Ishikawa (cell line): ENCODE measurements around the gene KMT5C.

Source experiments
- CEBPB ChIP-seq: IDR thresholded peaks from 2 replicates; pipeline ENCODE4 v1.6.1; 2012
- CREB1 ChIP-seq: IDR thresholded peaks from 2 replicates; pipeline ENCODE4 v1.6.1; 2012; ENCODE audit warnings: low read depth
- EGR1 ChIP-seq: IDR thresholded peaks from 2 replicates; pipeline ENCODE4 v1.6.1; 2012
- EP300 ChIP-seq: IDR thresholded peaks from 2 replicates; pipeline ENCODE4 v1.6.1; 2012; ENCODE audit warnings: borderline replicate concordance
- FOXM1 ChIP-seq: IDR thresholded peaks from 2 replicates; pipeline ENCODE4 v1.6.1; 2012; ENCODE audit warnings: low read depth, borderline replicate concordance
- MAX ChIP-seq: IDR thresholded peaks from 2 replicates; pipeline ENCODE4 v1.6.1; 2012
- NFIC ChIP-seq: IDR thresholded peaks from 2 replicates; pipeline ENCODE4 v1.6.1; 2012
- RAD21 ChIP-seq: IDR thresholded peaks from 2 replicates; pipeline ENCODE4 v1.6.1; 2012; ENCODE audit warnings: low read depth
- REST ChIP-seq: IDR thresholded peaks from 2 replicates; pipeline ENCODE4 v1.6.1; 2012; ENCODE audit warnings: low read depth, mild to moderate bottlenecking
- TAF1 ChIP-seq: IDR thresholded peaks from 2 replicates; pipeline ENCODE4 v1.6.1; 2012; ENCODE audit warnings: low read depth, mild to moderate bottlenecking
- TCF12 ChIP-seq: IDR thresholded peaks from 2 replicates; pipeline ENCODE4 v1.6.1; 2012; ENCODE audit warnings: low read depth
- TEAD4 ChIP-seq: IDR thresholded peaks from 2 replicates; pipeline ENCODE4 v1.6.1; 2012
- YY1 ChIP-seq: IDR thresholded peaks from 2 replicates; pipeline ENCODE4 v1.6.1; 2012; ENCODE audit warnings: low read depth
- ZBTB7A ChIP-seq: IDR thresholded peaks from 2 replicates; pipeline ENCODE4 v1.6.1; 2012; ENCODE audit warnings: low read depth
- TF ChIP-seq, protein P1 (sequence below): IDR thresholded peaks from 2 replicates; pipeline ENCODE4 v1.6.1; 2012

Gene KMT5C

GRCh38 chr19:55377356-55378131, 37.9 kb downstream of the KMT5C start:
- no peak for TF ChIP-seq RAD21
- no peak for TF ChIP-seq MAX
- TF ChIP-seq, protein P1, sequence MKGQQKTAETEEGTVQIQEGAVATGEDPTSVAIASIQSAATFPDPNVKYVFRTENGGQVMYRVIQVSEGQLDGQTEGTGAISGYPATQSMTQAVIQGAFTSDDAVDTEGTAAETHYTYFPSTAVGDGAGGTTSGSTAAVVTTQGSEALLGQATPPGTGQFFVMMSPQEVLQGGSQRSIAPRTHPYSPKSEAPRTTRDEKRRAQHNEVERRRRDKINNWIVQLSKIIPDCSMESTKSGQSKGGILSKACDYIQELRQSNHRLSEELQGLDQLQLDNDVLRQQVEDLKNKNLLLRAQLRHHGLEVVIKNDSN = no peak
- TF ChIP-seq YY1 = no peak
- TF ChIP-seq REST = no peak
- no peak for TF ChIP-seq EP300
- TF ChIP-seq CEBPB = no peak
- TF ChIP-seq FOXM1 = no peak
- no peak for TF ChIP-seq CREB1
- TF ChIP-seq TCF12 = no peak

DNA sequence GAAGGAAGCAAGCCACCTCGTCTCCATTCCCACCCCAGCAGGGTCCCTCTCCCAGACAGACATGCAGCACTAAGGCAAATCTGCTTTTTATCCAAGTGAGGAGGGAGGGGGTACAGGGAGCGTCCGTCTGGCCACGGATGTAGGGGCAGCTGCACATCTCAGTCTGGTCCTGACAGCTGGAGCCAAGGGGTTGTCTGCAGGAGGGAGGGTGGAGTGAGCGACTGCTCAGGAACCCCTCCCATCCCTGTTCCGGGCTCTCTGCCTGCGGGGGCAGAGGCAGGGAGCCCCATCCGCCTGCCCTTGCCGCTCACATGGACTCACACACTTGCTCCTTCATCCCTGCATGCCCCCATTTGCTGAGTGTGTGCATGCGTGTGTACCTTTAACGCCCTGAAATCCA, 39.5 kb downstream of the KMT5C start:
- no peak for TF ChIP-seq TAF1
- no peak for TF ChIP-seq REST
- TF ChIP-seq, protein P1 = no peak
- TF ChIP-seq EGR1 = no peak

DNA sequence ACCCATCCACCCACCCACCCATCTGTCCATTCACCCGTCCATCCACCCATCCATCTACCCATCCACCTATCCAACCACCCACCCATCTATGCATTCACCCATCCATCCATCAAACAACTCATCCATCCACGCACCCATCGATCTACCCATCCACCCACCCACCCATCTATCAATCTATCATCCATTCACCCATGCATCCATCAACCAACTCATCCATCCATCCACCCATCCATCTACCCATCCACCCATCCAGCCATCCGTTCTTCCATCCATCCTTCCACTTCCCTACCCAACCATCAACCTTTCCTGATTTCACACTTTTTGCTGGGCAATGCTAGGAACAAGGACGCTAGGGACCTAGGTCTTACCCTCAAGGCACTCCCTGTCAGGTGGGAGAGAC, 42.3 kb downstream of the KMT5C start:
- no peak for TF ChIP-seq CREB1
- no peak for TF ChIP-seq RAD21
- no peak for TF ChIP-seq FOXM1
- TF ChIP-seq NFIC = no peak
- no peak for TF ChIP-seq ZBTB7A
- no peak for TF ChIP-seq REST
- TF ChIP-seq, protein P1 = no peak
- no peak for TF ChIP-seq MAX
- no peak for TF ChIP-seq CEBPB
- no peak for TF ChIP-seq TCF12
- TF ChIP-seq EGR1 = no peak
- no peak for TF ChIP-seq YY1
- no peak for TF ChIP-seq TEAD4
- TF ChIP-seq TAF1 = no peak
- TF ChIP-seq EP300 = no peak

DNA sequence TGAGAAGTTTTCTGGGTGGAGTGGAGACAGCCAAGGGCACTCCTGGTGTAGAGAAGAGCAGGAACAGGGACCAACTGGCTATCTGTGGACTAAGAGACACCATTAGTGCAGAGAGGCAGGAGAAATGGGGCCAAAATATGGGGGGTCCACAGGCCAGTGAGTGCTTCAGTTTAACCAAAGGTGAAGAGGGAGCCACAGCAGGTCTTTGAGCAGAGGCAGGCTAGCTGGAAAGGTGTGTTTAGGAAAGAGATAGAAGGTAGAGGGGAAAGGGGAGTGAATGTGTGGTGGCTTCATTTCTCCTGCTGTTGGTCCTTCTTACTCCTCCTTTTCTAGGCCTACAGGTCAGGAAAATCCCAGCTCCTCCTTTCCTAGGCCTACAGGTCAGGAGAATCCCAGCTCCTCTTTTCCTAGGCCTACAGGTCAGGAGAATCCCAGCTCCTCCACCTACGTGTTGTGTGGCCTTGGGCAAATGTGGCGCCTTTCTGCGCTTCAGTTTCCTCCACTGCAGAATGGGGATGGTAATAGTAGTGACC, 42.9 kb downstream of the KMT5C start:
- TF ChIP-seq REST (no peak), CEBPB (no peak), RAD21 (no peak), EGR1 (no peak), CREB1 (no peak), EP300 (no peak), TAF1 (no peak), YY1 (no peak), TCF12 (no peak), NFIC (no peak), TEAD4 (no peak), ZBTB7A (no peak), FOXM1 (no peak), MAX (no peak)
- TF ChIP-seq, protein P1 = no peak
